Activated CD4-positive, alpha-beta T cell treated with anti-CD3 and anti-CD28 coated beads, Interleukin-10, Interleukin-2, amounts not matched to agents 100 ng/mL and 50 ng/mL, durations not matched to agents 16 hours and 8 hours (primary cell): ENCODE results near the gene PCSK6.

Experiments
- DNase-seq: peaks from one replicate; pipeline ENCODE4 v3.0.0-alpha.2; 2020

The PCSK6 gene

GRCh38 chr15:101522621-101523559 is 33.4 kb upstream of the PCSK6 start:
- DNase-seq = no peak

- DNase-seq = no peak
Measured at GRCh38 chr15:101522091-101522490, 32.6 kb upstream of the PCSK6 start.

DNA sequence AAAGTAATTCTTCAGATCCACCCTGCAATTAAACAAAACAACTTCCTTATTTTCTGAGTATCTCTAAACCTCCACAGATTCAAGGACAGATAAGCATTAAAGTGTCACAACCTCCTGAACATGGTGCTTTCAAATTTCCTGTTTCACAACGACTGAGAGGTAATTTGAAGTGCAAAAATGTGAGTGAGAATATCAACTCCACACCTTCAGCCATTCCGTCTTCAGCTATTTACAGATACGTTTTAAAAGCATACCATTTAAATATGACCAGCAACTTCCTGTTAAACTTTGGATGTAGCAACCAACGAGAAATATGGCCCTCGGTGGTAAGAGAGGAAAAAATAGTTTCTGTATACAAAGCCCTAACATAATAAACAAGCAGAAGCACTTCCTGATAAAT is 32.1 kb upstream of the PCSK6 start:
- no peak for DNase-seq

DNA sequence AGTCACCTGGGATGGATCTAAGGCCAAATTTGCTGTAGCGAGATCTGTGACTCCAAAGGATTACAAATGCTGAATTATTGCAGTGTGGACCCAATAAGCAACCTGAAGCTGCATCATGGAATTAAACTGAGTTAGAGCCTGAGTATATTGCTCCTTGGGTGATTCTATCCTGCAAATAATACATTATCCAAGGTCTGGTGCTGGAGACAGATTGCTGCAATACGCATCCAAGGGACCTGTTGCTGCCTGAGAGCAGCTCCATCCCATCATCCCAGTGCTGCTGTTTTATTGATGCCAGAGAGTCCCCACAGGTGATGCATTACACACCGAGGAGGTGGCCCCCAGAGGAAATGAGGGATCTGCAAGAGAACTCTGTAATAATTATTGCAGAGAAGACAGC is 31.6 kb upstream of the PCSK6 start:
- DNase-seq = no peak

DNA sequence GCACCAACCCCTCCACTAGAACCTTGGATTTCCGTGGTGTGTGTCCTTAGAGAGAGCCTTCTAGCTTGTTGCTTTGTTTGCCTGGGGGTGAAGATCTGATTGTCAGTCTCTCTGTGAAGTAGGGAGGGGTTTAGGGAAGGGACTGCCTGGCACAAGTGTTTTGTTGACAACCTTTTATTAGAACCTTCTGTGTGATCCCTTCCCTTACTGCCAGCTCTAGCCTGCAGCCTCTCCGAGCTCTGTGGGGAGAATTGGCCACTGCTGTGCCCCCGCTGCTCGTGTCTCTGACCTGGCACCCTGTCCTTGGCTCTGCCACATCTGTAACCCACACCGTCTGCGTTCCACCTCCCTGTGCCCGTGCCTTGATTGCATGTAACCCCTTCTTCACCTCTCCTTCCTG is 30.9 kb upstream of the PCSK6 start:
- DNase-seq = no peak

GRCh38 chr15:101517504-101517903 is 28.0 kb upstream of the PCSK6 start:
- no peak for DNase-seq

DNA sequence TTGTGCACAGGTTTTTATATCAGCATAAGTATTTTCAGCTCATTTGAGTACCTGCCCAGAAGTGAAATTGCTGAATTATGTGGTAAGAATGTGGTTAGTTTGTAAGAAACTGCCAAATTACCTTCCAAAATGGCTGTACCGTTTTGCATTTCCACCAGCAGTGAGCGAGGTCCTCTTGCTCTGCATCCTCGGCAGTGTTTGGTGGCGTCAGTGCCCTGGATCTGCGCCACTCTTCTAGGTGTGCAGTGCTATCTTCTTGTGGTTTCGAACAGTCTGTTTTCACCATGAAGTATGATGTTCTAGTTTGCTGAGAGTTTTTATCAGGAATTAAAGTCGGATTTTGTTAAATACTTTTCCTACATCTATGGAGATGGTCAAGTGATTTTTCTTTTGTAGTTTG is 24.8 kb upstream of the PCSK6 start:
- DNase-seq = no peak

GRCh38 chr15:101511717-101512116 is 22.2 kb upstream of the PCSK6 start:
- DNase-seq = no peak

- no peak for DNase-seq
Measured at GRCh38 chr15:101510212-101511197, 21.0 kb upstream of the PCSK6 start.

- DNase-seq = no peak
Measured at GRCh38 chr15:101509279-101509678, 19.8 kb upstream of the PCSK6 start.

- no peak for DNase-seq
Measured at GRCh38 chr15:101506491-101506890, 17.0 kb upstream of the PCSK6 start.

DNA sequence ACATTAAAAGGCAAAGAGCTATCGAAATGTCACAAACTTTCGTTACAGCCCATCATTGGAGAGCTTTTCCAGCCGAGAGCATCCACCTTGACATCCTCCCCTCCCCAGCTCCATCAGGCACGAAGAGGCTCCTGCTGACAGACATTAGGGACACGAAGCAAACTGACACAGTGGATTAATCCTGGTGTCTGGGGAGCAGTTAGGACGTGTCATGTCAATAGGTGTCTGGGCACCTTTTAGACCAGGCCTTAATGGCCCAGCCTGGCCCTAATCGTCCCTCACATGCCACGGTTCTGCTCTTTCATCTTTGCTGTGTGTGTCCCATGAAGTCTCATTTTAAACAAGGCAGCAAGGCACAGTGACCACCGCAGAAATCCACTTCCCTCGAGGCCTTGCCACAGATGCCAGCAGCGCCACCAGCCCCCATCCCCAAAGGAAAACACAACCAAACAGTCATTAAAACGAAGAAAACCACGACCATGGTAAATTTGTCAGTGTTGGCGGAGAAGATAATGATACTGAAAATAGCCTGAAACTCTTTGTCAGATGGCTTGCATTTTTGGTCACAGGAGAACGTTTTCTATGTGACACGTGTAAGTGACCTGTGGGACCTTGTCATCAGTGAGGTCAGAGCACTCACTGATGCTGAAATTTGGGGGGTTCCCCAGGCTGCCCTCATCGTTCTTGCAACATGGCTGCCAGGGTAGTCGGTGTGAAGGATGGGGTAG is 16.3 kb upstream of the PCSK6 start:
- DNase-seq = no peak

DNA sequence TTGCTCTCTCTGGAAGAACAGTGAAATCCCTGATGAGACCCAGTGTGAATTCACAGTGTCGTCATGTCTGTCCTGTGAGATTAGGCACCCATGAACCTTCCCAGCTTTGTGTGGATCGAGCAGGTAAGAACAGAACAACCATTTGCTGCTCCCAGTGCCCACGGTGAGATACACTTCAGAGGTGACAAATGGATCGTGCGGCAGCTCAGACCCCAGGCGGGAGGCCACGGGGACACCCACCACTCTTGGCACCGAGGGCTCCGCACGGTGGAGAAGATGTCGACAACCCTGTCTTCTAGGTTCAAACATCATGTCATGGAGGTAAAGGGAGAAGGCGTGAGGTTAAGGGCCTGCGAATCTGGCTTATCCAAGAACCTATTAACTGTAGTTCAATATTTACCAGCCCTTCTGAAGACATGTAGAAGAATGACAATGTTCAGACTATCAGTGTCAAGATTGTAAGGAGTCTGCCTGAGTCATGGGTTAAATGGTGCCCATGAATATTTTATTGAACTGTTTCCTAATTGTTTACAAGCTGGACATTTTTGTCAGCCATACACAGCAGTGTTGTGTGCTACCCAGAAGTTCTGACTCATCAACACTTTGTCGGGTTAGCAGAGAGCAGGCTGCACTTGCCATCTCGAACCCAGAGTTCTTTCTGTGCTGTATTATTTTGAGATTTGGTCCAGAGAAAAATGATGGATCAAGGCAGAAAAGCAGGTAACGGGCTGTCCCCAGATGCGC is 15.5 kb upstream of the PCSK6 start:
- DNase-seq = no peak

DNA sequence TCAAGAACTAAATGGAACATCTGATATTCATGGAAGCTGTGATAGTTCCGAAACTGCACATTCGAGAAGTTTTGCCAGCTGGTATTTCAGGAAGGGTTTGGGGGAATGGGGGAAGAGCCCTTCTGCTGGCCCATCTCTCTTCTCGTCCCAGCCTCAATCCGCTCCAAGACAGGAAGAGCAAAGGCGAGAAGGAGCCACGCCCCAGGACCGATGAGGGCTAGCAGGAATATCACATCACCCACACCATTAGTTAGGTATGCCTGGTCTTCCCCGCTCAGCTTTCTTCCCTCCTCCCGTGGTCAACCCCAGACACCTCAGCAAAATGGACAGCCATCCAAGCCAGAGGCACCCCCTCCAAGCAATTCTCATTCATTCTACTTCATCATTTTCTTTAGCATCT is 14.9 kb upstream of the PCSK6 start:
- DNase-seq = no peak

DNA sequence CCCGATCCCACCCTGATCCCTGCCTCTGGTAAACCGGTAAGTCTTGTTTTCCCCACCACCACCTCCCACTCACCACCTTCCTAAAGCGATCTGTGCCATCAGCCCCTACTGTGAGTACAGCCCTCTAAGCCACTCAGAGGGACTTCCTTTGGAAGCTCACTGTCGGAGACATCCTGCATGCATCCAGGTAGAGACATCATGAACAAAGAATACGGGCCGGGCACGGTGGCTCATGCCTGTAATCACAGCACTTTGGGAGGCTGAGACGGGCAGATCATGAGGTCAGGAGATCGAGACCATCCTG is 13.7 kb upstream of the PCSK6 start:
- DNase-seq = no peak

DNA sequence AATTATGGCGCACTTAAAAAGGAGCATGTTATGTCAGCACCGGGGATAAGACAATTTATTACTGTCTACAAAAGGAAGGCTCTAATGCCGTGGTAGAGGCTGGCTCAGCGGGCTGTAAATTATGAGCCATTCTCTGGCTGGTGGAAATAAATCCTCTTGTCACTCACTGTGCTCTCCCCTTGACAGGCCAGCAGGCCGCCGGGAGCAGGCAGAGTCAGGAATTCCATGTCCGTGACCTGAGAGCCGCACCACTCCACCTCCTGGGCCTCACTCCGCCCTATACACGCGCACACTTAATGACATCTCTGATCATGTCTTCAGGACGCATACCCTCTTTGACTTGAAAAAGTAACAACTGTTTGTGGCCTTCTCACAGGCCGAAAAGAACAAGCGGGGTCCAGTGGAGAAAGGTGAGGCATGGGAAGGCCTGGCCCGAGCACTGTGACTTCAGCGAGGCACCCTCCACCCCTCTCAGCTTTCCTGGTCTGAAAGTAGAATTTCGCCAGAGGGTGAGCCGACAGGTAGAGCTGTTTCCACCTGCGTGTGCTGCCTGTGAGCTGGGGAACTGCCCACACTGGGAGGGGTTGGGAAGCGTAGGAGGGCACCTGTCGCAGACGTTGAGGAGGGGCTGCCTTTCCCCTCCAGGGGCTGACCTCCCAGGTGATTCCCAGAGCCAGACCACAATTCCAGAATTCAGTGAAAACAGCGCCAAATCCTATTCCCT is 13.2 kb upstream of the PCSK6 start:
- no peak for DNase-seq

DNA sequence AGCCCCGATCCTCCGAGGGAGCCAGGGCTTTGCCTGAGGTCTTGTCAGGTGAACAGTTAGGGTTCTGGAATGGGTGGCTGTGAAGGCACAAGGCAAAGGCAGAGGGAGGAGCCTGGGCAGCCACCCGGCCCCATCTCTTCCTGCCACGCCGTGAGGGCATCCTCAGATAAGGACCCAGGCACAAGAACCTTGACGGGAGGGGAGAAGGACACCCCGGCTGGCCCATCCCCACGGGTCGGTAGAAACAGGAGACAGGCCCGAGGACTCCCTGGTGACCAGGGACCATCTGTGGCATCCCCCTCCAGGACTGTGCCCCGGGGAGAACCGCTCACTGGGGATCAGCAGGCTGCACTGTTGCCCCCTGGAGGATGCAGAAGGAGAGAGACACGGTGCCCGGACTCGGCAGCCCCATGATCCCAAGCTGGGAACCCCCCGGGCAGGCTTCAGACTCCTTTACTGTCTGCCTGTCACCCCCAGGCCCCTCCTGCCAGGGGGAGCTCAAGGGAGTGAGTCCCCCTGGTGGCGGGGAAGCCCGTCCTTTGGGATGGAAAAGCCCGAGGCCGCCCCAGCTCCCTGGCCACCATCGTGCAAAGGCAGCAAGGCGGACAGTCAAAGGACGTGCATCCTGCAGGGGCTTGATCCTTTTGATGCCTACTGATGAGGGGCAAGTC is 12.3 kb upstream of the PCSK6 start:
- DNase-seq = peak; percentile 61

DNA sequence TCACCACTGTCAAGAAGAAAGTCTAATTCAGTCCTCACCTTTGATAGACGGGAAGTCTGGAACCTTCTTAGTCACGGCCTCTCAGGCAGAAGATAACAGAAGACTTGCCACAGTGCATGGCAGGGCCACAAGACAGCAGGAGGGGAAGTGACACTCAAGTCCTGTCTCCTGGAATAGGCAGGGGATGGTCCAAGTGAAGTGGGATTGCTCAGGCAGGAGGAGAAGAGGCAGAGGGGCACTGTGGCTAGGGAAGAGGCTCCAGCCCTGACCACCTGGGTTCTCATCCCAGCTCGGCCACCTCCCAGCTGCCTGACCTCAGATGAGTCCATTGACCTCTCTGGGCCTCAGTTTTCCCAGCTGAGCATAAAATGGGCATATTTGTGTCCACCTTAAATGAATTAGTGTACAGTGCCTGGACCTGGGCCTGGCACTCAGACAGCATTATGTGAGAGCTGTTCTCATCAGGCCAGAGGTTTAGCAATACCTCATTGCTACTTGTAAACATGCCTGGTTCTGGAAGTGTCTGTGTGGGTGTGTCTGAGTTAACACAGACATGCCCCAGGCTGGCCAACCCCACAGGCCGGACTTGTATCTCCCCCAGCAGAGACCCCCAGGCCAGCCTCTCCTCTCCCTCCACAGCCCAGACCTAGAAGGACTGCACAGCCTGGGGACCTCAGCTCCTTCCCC is 11.5 kb upstream of the PCSK6 start:
- peak; percentile 27 for DNase-seq

GRCh38 chr15:101499863-101500713 is 10.6 kb upstream of the PCSK6 start:
- peak; percentile 84 for DNase-seq
